H1 (cell line): Measurements from ENCODE around the gene CELF4. TPM values are rescaled to one million over a fixed set of nuclear protein-coding genes. Genes with fewer than 3 reads are reported as not detected.

ENCODE experiments used
- CTCF ChIA-PET: fragments of 300-600 bp; sonication (Branson Sonifier 250); formaldehyde crosslinking; loops from one replicate; lab custom pipeline; 2021; ENCODE audit not compliant: partially characterized antibody; lab: Charles Lee
- POLR2A ChIA-PET: fragments of 300-600 bp; sonication (Branson Sonifier 250); formaldehyde crosslinking; loops from one replicate; lab custom pipeline; 2021; ENCODE audit warnings: inconsistent platforms; ENCODE audit not compliant: partially characterized antibody; lab: Charles Lee
- DNase-seq, 2 experiments: peaks; one replicate each; pipeline versions ENCODE4 v3.0.0 to v3.0.0-alpha.2; 2010 to 2022; ENCODE audit warnings: low spot score in 2 of 2, low read depth in 1 of 2, mixed read lengths in 1 of 2
- FAIRE-seq: peaks from 2 replicates; lab custom pipeline; 2011; peaks lifted over from hg19 to GRCh38; lab: Jason Lieb, UNC
- H2AFZ ChIP-seq: 2 replicates; pipeline ENCODE4 v1.8.1; 2012; ENCODE audit warnings: low read length, inconsistent platforms
- H2AK5ac ChIP-seq: 2 replicates; pipeline ENCODE4 v1.6.1; 2013; ENCODE audit warnings: low read depth, low read length
- H2BK120ac ChIP-seq: replicated peaks from 2 replicates; pipeline ENCODE3; 2013; ENCODE audit warnings: low read depth, low read length, inconsistent platforms
- H2BK12ac ChIP-seq: 2 replicates; pipeline ENCODE4 v1.6.1; 2013; ENCODE audit warnings: low read depth, low read length
- H2BK15ac ChIP-seq: 2 replicates; pipeline ENCODE4 v1.6.1; 2013; ENCODE audit warnings: low read length
- H2BK20ac ChIP-seq: 2 replicates; pipeline ENCODE4 v1.6.1; 2013; ENCODE audit warnings: low read length
- H2BK5ac ChIP-seq: 2 replicates; pipeline ENCODE4 v1.6.1; 2013; ENCODE audit warnings: low read depth, low read length
- H3K14ac ChIP-seq: 2 replicates; pipeline ENCODE4 v1.6.1; 2013; ENCODE audit warnings: inconsistent platforms; ENCODE audit not compliant: insufficient read length
- H3K18ac ChIP-seq: 2 replicates; pipeline ENCODE4 v1.6.1; 2013; ENCODE audit warnings: low read length; ENCODE audit errors: extremely low read depth
- H3K23ac ChIP-seq: 2 replicates; pipeline ENCODE4 v1.6.1; 2013; ENCODE audit warnings: inconsistent platforms; ENCODE audit not compliant: insufficient read length
- H3K23me2 ChIP-seq: 2 replicates; pipeline ENCODE4 v1.6.1; 2013; ENCODE audit warnings: low read depth, low read length
- H3K27ac ChIP-seq: 2 replicates; pipeline ENCODE4 v1.6.1; 2011; ENCODE audit warnings: low read depth, low read length, inconsistent platforms
- H3K27me3 ChIP-seq, 4 experiments: replicated peaks in 1 of 4; 1 replicate in 1 of 4; 2 replicates in 3 of 4; pipeline versions ENCODE4 v1.6.1 to v1.8.1; 2011 to 2013; ENCODE audit warnings: low read length in 3 of 4, mild to moderate bottlenecking in 3 of 4, inconsistent platforms in 2 of 4, mixed read lengths in 2 of 4, moderate library complexity in 1 of 4; ENCODE audit not compliant: control insufficient read depth in 3 of 4, insufficient read depth in 3 of 4; ENCODE audit errors: extremely low read depth in 1 of 4
- H3K36me3 ChIP-seq, 4 experiments: 2 replicates each; pipeline versions ENCODE4 v1.6.1 to v1.8.1; 2011 to 2013; ENCODE audit warnings: mild to moderate bottlenecking in 4 of 4, low read length in 3 of 4, moderate library complexity in 2 of 4, control low read depth in 1 of 4, inconsistent platforms in 1 of 4; ENCODE audit not compliant: insufficient read depth in 4 of 4, control insufficient read depth in 2 of 4
- H3K4ac ChIP-seq: replicated peaks from 2 replicates; pipeline ENCODE3; 2013; ENCODE audit warnings: low read length, low read depth, mixed read lengths, inconsistent platforms; ENCODE audit not compliant: insufficient read length
- H3K4me1 ChIP-seq, 4 experiments: replicated peaks in 1 of 4; 1 replicate in 1 of 4; 2 replicates in 3 of 4; pipeline versions ENCODE4 v1.6.1 to v1.8.1; 2011 to 2013; ENCODE audit warnings: low read length in 3 of 4, inconsistent platforms in 2 of 4, mixed read lengths in 1 of 4; ENCODE audit not compliant: insufficient read depth in 4 of 4, control insufficient read depth in 3 of 4
- H3K4me2 ChIP-seq, 2 experiments: 2 replicates each; pipeline versions ENCODE4 v1.6.1 to v1.8.1; 2011 to 2013; ENCODE audit warnings: low read depth in 2 of 2, low read length in 2 of 2, control low read depth in 1 of 2, inconsistent platforms in 1 of 2, mild to moderate bottlenecking in 1 of 2; ENCODE audit not compliant: insufficient read depth in 1 of 2
- H3K4me3 ChIP-seq, 4 experiments: fragments of 200-600, 300-600 bp in 1 of 4; sonication (generic), shearing (Covaris generic), sonication (Bioruptor Twin) in 1 of 4; 2 replicates each; pipeline versions ENCODE4 v1.5.1 to v1.8.1; 2011 to 2016; ENCODE audit warnings: low read length in 4 of 4, low read depth in 3 of 4, control low read depth in 2 of 4, inconsistent platforms in 2 of 4, mild to moderate bottlenecking in 2 of 4, mixed read lengths in 1 of 4, moderate library complexity in 1 of 4; ENCODE audit not compliant: insufficient read depth in 2 of 4; ENCODE audit errors: extremely low read depth in 1 of 4
- H3K56ac ChIP-seq: replicated peaks from 2 replicates; pipeline ENCODE3; 2013; ENCODE audit warnings: low read depth, mild to moderate bottlenecking, mixed read lengths, low read length, inconsistent platforms; ENCODE audit not compliant: insufficient read length
- H3K79me1 ChIP-seq: 2 replicates; pipeline ENCODE4 v1.6.1; 2013; ENCODE audit warnings: low read depth, low read length, control low read depth
- H3K79me2 ChIP-seq, 2 experiments: 2 replicates each; pipeline versions ENCODE4 v1.6.1 to v1.8.1; 2012 to 2013; ENCODE audit warnings: low read length in 2 of 2, mild to moderate bottlenecking in 2 of 2, inconsistent platforms in 1 of 2; ENCODE audit not compliant: insufficient read depth in 2 of 2, control insufficient read depth in 1 of 2
- H3K9ac ChIP-seq, 4 experiments: replicated peaks in 1 of 4; 1 replicate in 1 of 4; 2 replicates in 3 of 4; pipeline versions ENCODE4 v1.6.1 to v1.8.1; 2011 to 2013; ENCODE audit warnings: low read depth in 3 of 4, low read length in 3 of 4, control low read depth in 2 of 4, mild to moderate bottlenecking in 2 of 4, moderate library complexity in 2 of 4, inconsistent platforms in 1 of 4; ENCODE audit errors: extremely low read depth in 1 of 4
- H3K9me3 ChIP-seq, 2 experiments: 2 replicates each; pipeline versions ENCODE4 v1.6.1 to v1.8.1; 2012 to 2013; ENCODE audit warnings: mild to moderate bottlenecking in 2 of 2, moderate library complexity in 2 of 2, control low read depth in 1 of 2, inconsistent platforms in 1 of 2, low read depth in 1 of 2, low read length in 1 of 2, mixed read lengths in 1 of 2; ENCODE audit not compliant: insufficient read depth in 2 of 2
- H4K20me1 ChIP-seq, 2 experiments: replicated peaks in 1 of 2; 2 replicates each; pipeline versions ENCODE3 to v1.8.1; 2011 to 2013; ENCODE audit warnings: inconsistent platforms in 2 of 2, low read length in 2 of 2, mild to moderate bottlenecking in 1 of 2; ENCODE audit not compliant: insufficient read depth in 2 of 2, control insufficient read depth in 1 of 2
- H4K5ac ChIP-seq: 2 replicates; pipeline ENCODE4 v1.6.1; 2013; ENCODE audit warnings: low read length, low read depth, mixed read lengths, inconsistent platforms; ENCODE audit not compliant: insufficient read length
- H4K8ac ChIP-seq: 2 replicates; pipeline ENCODE4 v1.8.0; 2013; ENCODE audit warnings: mild to moderate bottlenecking, moderate library complexity, low read length, inconsistent platforms; ENCODE audit not compliant: insufficient read depth; ENCODE audit errors: extremely low read depth
- H4K91ac ChIP-seq: replicated peaks from 2 replicates; pipeline ENCODE3; 2013; ENCODE audit warnings: low read length, mixed read lengths, inconsistent platforms; ENCODE audit not compliant: insufficient read length
- CHD2 ChIP-seq: IDR thresholded peaks from 2 replicates; pipeline ENCODE4 v1.6.1; 2012; ENCODE audit warnings: low read length, improper control_type of control experiment
- GTF2F1 ChIP-seq: IDR thresholded peaks from 2 replicates; pipeline ENCODE4 v1.6.1; 2012; ENCODE audit warnings: low read depth, low read length, improper control_type of control experiment, borderline replicate concordance
- HDAC2 ChIP-seq, 2 experiments: fragments of 300-600 bp in 1 of 2; sonication (generic) in 1 of 2; IDR thresholded peaks; 2 replicates each; pipeline ENCODE4 v1.6.1; 2011 to 2012; ENCODE audit warnings: low read depth in 2 of 2, low read length in 2 of 2, mild to moderate bottlenecking in 2 of 2, moderate library complexity in 2 of 2, borderline replicate concordance in 1 of 2, inconsistent platforms in 1 of 2
- KDM4A ChIP-seq: IDR thresholded peaks from one replicate; pipeline ENCODE4 v1.7.1; 2012; ENCODE audit warnings: low read depth, mild to moderate bottlenecking, moderate library complexity, low read length, inconsistent platforms; ENCODE audit not compliant: severe bottlenecking
- PHF8 ChIP-seq: fragments of 200-600 bp; sonication (generic); conservative IDR thresholded peaks from 2 replicates; pipeline ENCODE4 v1.7.1; 2012; ENCODE audit warnings: low read depth, mild to moderate bottlenecking, inconsistent platforms, low read length, moderate library complexity
- POLR2A ChIP-seq, 2 experiments: IDR thresholded peaks; 1 replicate in 1 of 2; 2 replicates in 1 of 2; pipeline ENCODE4 v1.6.1; 2011; ENCODE audit warnings: low read depth in 2 of 2, low read length in 2 of 2, mild to moderate bottlenecking in 2 of 2; ENCODE audit errors: control extremely low read depth in 1 of 2
- SP2 ChIP-seq: IDR thresholded peaks from 2 replicates; pipeline ENCODE4 v1.6.1; 2012; ENCODE audit warnings: mild to moderate bottlenecking, low read length, inconsistent platforms
- YY1 ChIP-seq: IDR thresholded peaks from 2 replicates; pipeline ENCODE4 v1.6.1; 2011; ENCODE audit warnings: low read depth, mild to moderate bottlenecking, low read length
- WGBS, 2 experiments: shearing (Covaris generic) in 1 of 2; methylation state at CpG; one replicate each; pipeline versions ENCODE4 v1.1.6 to v1.1.7; 2013 to 2015; ENCODE audit warnings: low lambda C conversion rate in 2 of 2, mixed read lengths in 2 of 2, inconsistent platforms in 1 of 2, low coverage in 1 of 2, missing lambda C conversion rate in 1 of 2; ENCODE audit not compliant: insufficient replicate concordance in 2 of 2, insufficient coverage in 1 of 2, insufficient read length in 1 of 2; ENCODE audit errors: extremely low coverage in 1 of 2, missing lambda C conversion rate in 1 of 2; 5-methylcytosine and 5-hydroxymethylcytosine counted together
- polyA plus RNA-seq, 7 experiments: library from polyadenylated mRNA; depleted of rRNA in 3 of 7; stranded (reverse) in 5 of 7; unstranded in 2 of 7; fragments of >200 nt in 5 of 7; fragments of 200-250 nt in 2 of 7; gene quantifications; 1 replicate in 5 of 7; 2 replicates in 1 of 7; 4 replicates in 1 of 7; pipeline versions ENCODE4 v1.2.1 to v1.2.3, GENCODE V29; 2011 to 2013; ENCODE audit warnings: missing spikeins in 2 of 7, mixed read lengths in 2 of 7
- total RNA-seq: library from RNA; stranded (reverse); fragmentation: NEBNext Ultra II Directional; extraction: Animal tissue kit (Norgen Biotek cat#: 25700); gene quantifications from 2 replicates; pipeline ENCODE4 v1.2.1, GENCODE V29; 2021
- TF ChIP-seq, protein P1 (sequence below), 3 experiments: IDR thresholded peaks; 1 replicate in 2 of 3; 2 replicates in 1 of 3; pipeline versions ENCODE4 v1.5.1 to v1.6.1; 2011; ENCODE audit warnings: low read length in 3 of 3, mild to moderate bottlenecking in 3 of 3, inconsistent platforms in 2 of 3, low read depth in 1 of 3, moderate library complexity in 1 of 3; ENCODE audit not compliant: insufficient read depth in 1 of 3; ENCODE audit errors: control extremely low read depth in 1 of 3
- TF ChIP-seq, protein P2 (sequence below): IDR thresholded peaks from 2 replicates; pipeline ENCODE4 v1.6.1; 2012; ENCODE audit warnings: low read length, inconsistent platforms

The CELF4 gene
- total and polyA plus RNA-seq, 2 of the 8 experiments (the other 6 are each of a cell fraction or from before 2014, with no cell fraction given) = 1.6 to 3.4 TPM

- H2BK5ac ChIP-seq = no peak overlapping the region
- no peak overlapping the region for H2BK12ac ChIP-seq
- H3K27me3 ChIP-seq = peaks cover 0 to 4% (median 1%) of the 10 kb centered on the region in 4 experiments; a peak in 4 of 7 replicates
- no peak overlapping the region for H3K23ac ChIP-seq
- no peak overlapping the region for H3K56ac ChIP-seq
- no peak overlapping the region for H3K4me2 ChIP-seq
- no peaks in the 10 kb centered on the region for H3K79me2 ChIP-seq
- peak overlapping the region; percentile 43; the same call in 1 of the 2 replicates for H2BK20ac ChIP-seq
- no peaks in the 10 kb centered on the region for H3K23me2 ChIP-seq
- H3K9me3 ChIP-seq = no peaks in the 10 kb centered on the region
- H3K18ac ChIP-seq = no peak overlapping the region; the same call in 1 of the 2 replicates
- no peak overlapping the region for H4K8ac ChIP-seq
- ChIA-PET POLR2A (no interaction called here), CTCF (interaction anchor here (0.6 to 5.6 kb wide), 13 partner anchors 8 to 199 kb away, joined by 3 to 34 read pairs (median 9); no protein-coding TSS in a partner anchor)
- no peak overlapping the region for H2BK15ac ChIP-seq
- H3K4me1 ChIP-seq = peaks cover 0 to 31% (median 11%) of the 10 kb centered on the region in 4 experiments; a peak in 6 of 7 replicates
- H3K27ac ChIP-seq = no peak overlapping the region
- H3K9ac ChIP-seq = no peak overlapping the region
- H3K4ac ChIP-seq = no peak overlapping the region
- FAIRE-seq = no peak
- no peak overlapping the region for H2AK5ac ChIP-seq
- H3K4me3 ChIP-seq = no peak overlapping the region
- no peak for DNase-seq
- TF ChIP-seq KDM4A = no peak
- TF ChIP-seq, protein P1, sequence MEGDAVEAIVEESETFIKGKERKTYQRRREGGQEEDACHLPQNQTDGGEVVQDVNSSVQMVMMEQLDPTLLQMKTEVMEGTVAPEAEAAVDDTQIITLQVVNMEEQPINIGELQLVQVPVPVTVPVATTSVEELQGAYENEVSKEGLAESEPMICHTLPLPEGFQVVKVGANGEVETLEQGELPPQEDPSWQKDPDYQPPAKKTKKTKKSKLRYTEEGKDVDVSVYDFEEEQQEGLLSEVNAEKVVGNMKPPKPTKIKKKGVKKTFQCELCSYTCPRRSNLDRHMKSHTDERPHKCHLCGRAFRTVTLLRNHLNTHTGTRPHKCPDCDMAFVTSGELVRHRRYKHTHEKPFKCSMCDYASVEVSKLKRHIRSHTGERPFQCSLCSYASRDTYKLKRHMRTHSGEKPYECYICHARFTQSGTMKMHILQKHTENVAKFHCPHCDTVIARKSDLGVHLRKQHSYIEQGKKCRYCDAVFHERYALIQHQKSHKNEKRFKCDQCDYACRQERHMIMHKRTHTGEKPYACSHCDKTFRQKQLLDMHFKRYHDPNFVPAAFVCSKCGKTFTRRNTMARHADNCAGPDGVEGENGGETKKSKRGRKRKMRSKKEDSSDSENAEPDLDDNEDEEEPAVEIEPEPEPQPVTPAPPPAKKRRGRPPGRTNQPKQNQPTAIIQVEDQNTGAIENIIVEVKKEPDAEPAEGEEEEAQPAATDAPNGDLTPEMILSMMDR (IDR thresholded peaks at IDR 0.05; ENCODE audit: control extremely low read depth in 1 of 3, insufficient read depth in 1 of 3, low read depth in 1 of 3, low read length in 3 of 3) = no peak
- TF ChIP-seq SP2 = no peak
- TF ChIP-seq POLR2A (IDR thresholded peaks at IDR 0.05; ENCODE audit: control extremely low read depth in 1 of 2, low read depth in 2 of 2, low read length in 2 of 2) = no peak
- TF ChIP-seq CHD2 = no peak
- TF ChIP-seq YY1 = no peak
- TF ChIP-seq, protein P2, sequence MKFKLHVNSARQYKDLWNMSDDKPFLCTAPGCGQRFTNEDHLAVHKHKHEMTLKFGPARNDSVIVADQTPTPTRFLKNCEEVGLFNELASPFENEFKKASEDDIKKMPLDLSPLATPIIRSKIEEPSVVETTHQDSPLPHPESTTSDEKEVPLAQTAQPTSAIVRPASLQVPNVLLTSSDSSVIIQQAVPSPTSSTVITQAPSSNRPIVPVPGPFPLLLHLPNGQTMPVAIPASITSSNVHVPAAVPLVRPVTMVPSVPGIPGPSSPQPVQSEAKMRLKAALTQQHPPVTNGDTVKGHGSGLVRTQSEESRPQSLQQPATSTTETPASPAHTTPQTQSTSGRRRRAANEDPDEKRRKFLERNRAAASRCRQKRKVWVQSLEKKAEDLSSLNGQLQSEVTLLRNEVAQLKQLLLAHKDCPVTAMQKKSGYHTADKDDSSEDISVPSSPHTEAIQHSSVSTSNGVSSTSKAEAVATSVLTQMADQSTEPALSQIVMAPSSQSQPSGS = no peak
- no peak for TF ChIP-seq PHF8
- no peak for TF ChIP-seq HDAC2 (IDR thresholded peaks at IDR 0.05; ENCODE audit: borderline replicate concordance in 1 of 2, low read depth in 2 of 2, low read length in 2 of 2)
- TF ChIP-seq GTF2F1 = no peak
- WGBS, 2 experiments = 93% methylated on average over 1 of the region's 1 CpG; no CpG with 5 or more reads in 1 of the 2 experiments
- no peak overlapping the region for H4K5ac ChIP-seq
- no peak overlapping the region for H4K91ac ChIP-seq
- no peak overlapping the region for H2AFZ ChIP-seq
- no peak overlapping the region for H3K14ac ChIP-seq
- no peaks in the 10 kb centered on the region for H4K20me1 ChIP-seq
- H3K79me1 ChIP-seq = no peaks in the 10 kb centered on the region
- H3K36me3 ChIP-seq = no peaks in the 10 kb centered on the region; a peak in 2 of 8 replicates
- no peak overlapping the region for H2BK120ac ChIP-seq
Observed at GRCh38 chr18:37492952-37493351, 72.6 kb downstream of the CELF4 start.
